Endothelial cell of umbilical vein (primary cell): ENCODE measurements around the gene LGI1. TPM values are rescaled to one million over a fixed set of nuclear protein-coding genes. Genes with fewer than 3 reads are reported as not detected.

Experiments
- BruUV-seq: library from RNA; stranded (reverse); fragments of 400-500 nt; replicated peaks from 2 replicates; lab custom pipeline; 2021; lab: Mats Ljungman, UMichigan
- CTCF ChIA-PET: fragments of 300-600, 350-600 bp; sonication (Branson Sonifier 250); formaldehyde crosslinking; loops from one replicate; lab custom pipeline; 2021; ENCODE audit warnings: antibody characterized with exemption, inconsistent platforms; lab: Charles Lee
- POLR2A ChIA-PET: fragments of 300-600, 350-600 bp; sonication (Branson Sonifier 250); formaldehyde crosslinking; loops from one replicate; lab custom pipeline; 2021; ENCODE audit warnings: antibody characterized with exemption, inconsistent platforms; lab: Charles Lee
- DNase-seq: peaks from one replicate; pipeline ENCODE4 v3.0.0-alpha.2; 2011; ENCODE audit warnings: low read depth, low spot score
- FAIRE-seq: peaks from 2 replicates; lab custom pipeline; 2011; peaks lifted over from hg19 to GRCh38; lab: Jason Lieb, UNC
- H2AFZ ChIP-seq: 2 replicates; pipeline ENCODE4 v1.6.0; 2012; ENCODE audit warnings: low read depth, low read length, control low read depth, inconsistent platforms
- H3K27ac ChIP-seq: 2 replicates; pipeline ENCODE4 v1.5.1; 2011; ENCODE audit warnings: low read depth, mild to moderate bottlenecking, control low read depth, low read length, moderate library complexity; ENCODE audit not compliant: insufficient read depth
- H3K27me3 ChIP-seq, 2 experiments: 2 replicates each; pipeline versions ENCODE4 v1.6.0 to v1.6.1; 2011; ENCODE audit warnings: low read length in 2 of 2, mixed read lengths in 1 of 2; ENCODE audit not compliant: control insufficient read depth in 2 of 2, insufficient read depth in 2 of 2
- H3K36me3 ChIP-seq, 2 experiments: 2 replicates in 1 of 2; 3 replicates in 1 of 2; pipeline ENCODE4 v1.5.1; 2011; ENCODE audit warnings: low read length in 2 of 2, mild to moderate bottlenecking in 1 of 2, moderate library complexity in 1 of 2; ENCODE audit not compliant: control insufficient read depth in 2 of 2, insufficient read depth in 2 of 2; ENCODE audit errors: extremely low read depth in 1 of 2
- H3K4me1 ChIP-seq: 3 replicates; pipeline ENCODE4 v1.5.1; 2011; ENCODE audit warnings: mild to moderate bottlenecking, low read length; ENCODE audit not compliant: control insufficient read depth, insufficient read depth; ENCODE audit errors: extremely low read depth
- H3K4me2 ChIP-seq: 2 replicates; pipeline ENCODE4 v1.6.1; 2011; ENCODE audit warnings: low read length, control low read depth, mixed read lengths; ENCODE audit not compliant: insufficient read depth
- H3K4me3 ChIP-seq, 3 experiments: fragments of 200-600 bp in 1 of 3; sonication (generic), shearing (Covaris generic) in 1 of 3; replicated peaks in 1 of 3; 2 replicates each; pipeline ENCODE4 v1.5.1; 2011 to 2016; ENCODE audit warnings: control low read depth in 3 of 3, low read length in 3 of 3, mild to moderate bottlenecking in 2 of 3, inconsistent platforms in 1 of 3, low read depth in 1 of 3, moderate library complexity in 1 of 3; ENCODE audit not compliant: insufficient read depth in 1 of 3
- H3K79me2 ChIP-seq: 2 replicates; pipeline ENCODE4 v1.6.0; 2012; ENCODE audit warnings: low read length, inconsistent platforms; ENCODE audit not compliant: control insufficient read depth, insufficient read depth
- H3K9ac ChIP-seq: replicated peaks from 2 replicates; pipeline ENCODE3; 2011; ENCODE audit warnings: low read length, control low read depth; ENCODE audit not compliant: insufficient read depth; ENCODE audit errors: extremely low read depth
- H3K9me1 ChIP-seq: replicated peaks from 3 replicates; pipeline ENCODE4 v1.6.0; 2011; ENCODE audit warnings: mild to moderate bottlenecking, low read length; ENCODE audit not compliant: control insufficient read depth, insufficient read depth; ENCODE audit errors: extremely low read depth
- H3K9me3 ChIP-seq: replicated peaks from 2 replicates; pipeline ENCODE4 v1.5.1; 2012; ENCODE audit warnings: low read length, inconsistent platforms; ENCODE audit not compliant: control insufficient read depth, insufficient read depth
- H4K20me1 ChIP-seq: replicated peaks from 2 replicates; pipeline ENCODE3; 2011; ENCODE audit warnings: mild to moderate bottlenecking, low read length; ENCODE audit not compliant: control insufficient read depth, insufficient read depth; ENCODE audit errors: extremely low read depth
- CTCF ChIP-seq, 2 donors: IDR thresholded peaks; 1 replicate in 1 of 2; 2 replicates in 1 of 2; pipeline ENCODE4 v1.5.1; 2011; ENCODE audit warnings: low read length in 2 of 2, mild to moderate bottlenecking in 2 of 2, moderate library complexity in 2 of 2, control low read depth in 1 of 2, inconsistent platforms in 1 of 2, low read depth in 1 of 2; ENCODE audit not compliant: insufficient read depth in 1 of 2; ENCODE audit errors: extremely low read depth in 1 of 2
- EZH2 ChIP-seq: IDR thresholded peaks from 2 replicates; pipeline ENCODE4 v1.6.1; 2012; ENCODE audit warnings: borderline replicate concordance, low read depth, mild to moderate bottlenecking, moderate library complexity, low read length, inconsistent platforms; ENCODE audit not compliant: severe bottlenecking
- FOS ChIP-seq: IDR thresholded peaks from 2 replicates; pipeline ENCODE4 v1.6.1; 2011; ENCODE audit warnings: mild to moderate bottlenecking, low read length, moderate library complexity, borderline replicate concordance; ENCODE audit not compliant: insufficient read depth
- GATA2 ChIP-seq: IDR thresholded peaks from 2 replicates; pipeline ENCODE4 v1.7.0; 2011; ENCODE audit warnings: low read depth, mild to moderate bottlenecking, moderate library complexity, mixed read lengths, low read length; ENCODE audit not compliant: insufficient read length, insufficient read depth
- JUN ChIP-seq: IDR thresholded peaks from 2 replicates; pipeline ENCODE4 v1.6.1; 2011; ENCODE audit warnings: borderline replicate concordance, low read depth; ENCODE audit not compliant: insufficient read length, insufficient read depth
- POLR2A ChIP-seq: IDR thresholded peaks from 2 replicates; pipeline ENCODE4 v1.6.1; 2012; ENCODE audit warnings: low read depth, mild to moderate bottlenecking, control low read depth, low read length
- POLR2AphosphoS5 ChIP-seq: IDR thresholded peaks from 2 replicates; pipeline ENCODE4 v1.6.1; 2012; ENCODE audit warnings: low read depth, mild to moderate bottlenecking, control low read depth, low read length, moderate library complexity; ENCODE audit not compliant: insufficient read depth
- dilution Hi-C: fragments of 300-500 bp; cut with MboI; formaldehyde crosslinking; loops from one replicate; pipeline ENCODE4 v1.15.0; 2019; ENCODE audit warnings: low sequenced_read_pairs; ENCODE audit not compliant: extremely low pct_ligation_motif_present
- intact Hi-C: fragments of 100-400 bp; cut with micrococcal nuclease; formaldehyde crosslinking; loops from one replicate; pipeline ENCODE4 v1.10.0; 2022
- polyA plus RNA-seq, 4 experiments: library from polyadenylated mRNA; depleted of rRNA in 3 of 4; stranded (reverse) in 3 of 4; unstranded in 1 of 4; fragments of >200 nt; gene quantifications; 2 replicates each; pipeline versions ENCODE4 v1.2.1 to v1.2.3, GENCODE V29; 2011 to 2012; ENCODE audit warnings: missing spikeins in 1 of 4
- total RNA-seq: library from RNA; stranded (reverse); gene quantifications from 2 replicates; pipeline ENCODE4 v1.2.3, GENCODE V29; 2021

The LGI1 gene
- total and polyA plus RNA-seq, 2 donors (not counting 3 experiments of a cell fraction or from before 2014, with no cell fraction given) = not detected

GRCh38 chr10:93756118-93756517 lies 1.6 kb upstream of the LGI1 start:
- ChIA-PET CTCF (interaction anchor here (1.4 kb wide), 1 partner anchor 12 kb away, joined by 3 read pairs; no protein-coding TSS in a partner anchor), POLR2A (no interaction called here)
- no peak overlapping the region for H3K4me2 ChIP-seq
- no TSS peak for BruUV-seq
- H3K4me3 ChIP-seq = no peak overlapping the region
- intact Hi-C loops (no loop called here), dilution Hi-C loops (no loop called here)
- FAIRE-seq = no peak
- no peaks in the 10 kb centered on the region for H3K36me3 ChIP-seq
- peaks cover 22 to 29% of the 10 kb centered on the region in 2 experiments for H3K27me3 ChIP-seq
- no peaks in the 10 kb centered on the region for H3K4me1 ChIP-seq
- H2AFZ ChIP-seq = no peak overlapping the region
- H3K27ac ChIP-seq = no peak overlapping the region
- no peaks in the 10 kb centered on the region for H3K9me1 ChIP-seq
- no peaks in the 10 kb centered on the region for H4K20me1 ChIP-seq
- H3K79me2 ChIP-seq = no peaks in the 10 kb centered on the region
- TF ChIP-seq CTCF (IDR thresholded peaks at IDR 0.05; ENCODE audit: extremely low read depth in 1 of 2, insufficient read depth in 1 of 2, low read depth in 1 of 2, low read length in 2 of 2) (no peak), GATA2 (no peak), POLR2A (no peak), FOS (no peak), JUN (no peak)
- H3K9ac ChIP-seq = no peak overlapping the region
- DNase-seq = no peak
- no peaks in the 10 kb centered on the region for H3K9me3 ChIP-seq

- H3K4me2 ChIP-seq = no peak overlapping the region
- no peak overlapping the region for H3K4me3 ChIP-seq
- dilution Hi-C loops = no loop called here
- H3K9ac ChIP-seq = no peak overlapping the region
- H2AFZ ChIP-seq = no peak overlapping the region
- H3K9me3 ChIP-seq = no peaks in the 10 kb centered on the region
- POLR2A ChIA-PET = no interaction called here
- H3K79me2 ChIP-seq = no peaks in the 10 kb centered on the region
- intact Hi-C loops = no loop called here
- no peaks in the 10 kb centered on the region for H4K20me1 ChIP-seq
- TF ChIP-seq POLR2AphosphoS5 (no peak), EZH2 (no peak), JUN (no peak), POLR2A (no peak)
- BruUV-seq = no TSS peak
- no peak overlapping the region for H3K27ac ChIP-seq
- peaks cover 24 to 29% of the 10 kb centered on the region in 2 experiments for H3K27me3 ChIP-seq
- CTCF ChIA-PET = interaction anchor here (1.0 to 1.4 kb wide), 2 partner anchors 11 to 36 kb away, joined by 3 read pairs; no protein-coding TSS in a partner anchor
- FAIRE-seq = no peak
- no peaks in the 10 kb centered on the region for H3K9me1 ChIP-seq
- H3K36me3 ChIP-seq = no peaks in the 10 kb centered on the region
- no peak for DNase-seq
- H3K4me1 ChIP-seq = no peaks in the 10 kb centered on the region
Measured at GRCh38 chr10:93757136-93757535, 600 bp upstream of the LGI1 start.
